PC-9 (cell line): ENCODE data around the gene OBSCN. TPM values are rescaled to one million over a fixed set of nuclear protein-coding genes. Genes with fewer than 3 reads are reported as not detected.
"Not testable (repeated sequence)": the region's sequence is repeated elsewhere in the genome, so short reads cannot be mapped to it uniquely, and the experiment has no call there.

Source experiments
- BruUV-seq: library from RNA; stranded (reverse); fragments of 400-500 nt; replicated peaks from 2 replicates; lab custom pipeline; 2021; lab: Mats Ljungman, UMichigan
- CTCF ChIA-PET: fragments of 300-600 bp; sonication (Branson Sonifier 250); formaldehyde crosslinking; loops from one replicate; lab custom pipeline; 2022; ENCODE audit warnings: antibody characterized with exemption; lab: Charles Lee
- POLR2A ChIA-PET: fragments of 300-600 bp; sonication (Branson Sonifier 250); formaldehyde crosslinking; loops from one replicate; lab custom pipeline; 2022; ENCODE audit warnings: antibody characterized with exemption; ENCODE audit not compliant: unreplicated experiment; lab: Charles Lee
- DNase-seq, 2 experiments: peaks; one replicate each; pipeline versions ENCODE4 v3.0.0 to v3.0.0-alpha.2; 2015 to 2022; ENCODE audit warnings: mixed read lengths in 1 of 2
- H2AFZ ChIP-seq: fragments of 200-600 bp; sonication (generic); 2 replicates; pipeline ENCODE4 v1.8.1; 2017; ENCODE audit warnings: antibody characterized with exemption
- H3F3A ChIP-seq: fragments of 200-600 bp; sonication (generic); 2 replicates; pipeline ENCODE4 v1.8.1; 2017; ENCODE audit warnings: antibody characterized with exemption, mild to moderate bottlenecking, low read depth; ENCODE audit not compliant: insufficient read depth
- H3K27ac ChIP-seq: fragments of 200-600 bp; sonication (generic); 2 replicates; pipeline ENCODE4 v1.6.1; 2016; ENCODE audit warnings: mixed run types
- H3K27me3 ChIP-seq: fragments of 200-600 bp; sonication (generic); 2 replicates; pipeline ENCODE4 v1.6.1; 2016; ENCODE audit warnings: low read depth, mixed run types; ENCODE audit not compliant: insufficient read depth
- H3K36me3 ChIP-seq: fragments of 200-600 bp; sonication (generic); 2 replicates; pipeline ENCODE4 v1.6.1; 2016; ENCODE audit warnings: low read depth, mixed run types
- H3K4me1 ChIP-seq: fragments of 200-600 bp; sonication (generic); replicated peaks from 2 replicates; pipeline ENCODE4 v1.6.1; 2016; ENCODE audit warnings: mixed run types; ENCODE audit not compliant: insufficient read depth
- H3K4me2 ChIP-seq: fragments of 200-600 bp; sonication (generic); 2 replicates; pipeline ENCODE4 v1.6.1; 2017; ENCODE audit warnings: mixed run types
- H3K4me3 ChIP-seq: fragments of 200-600 bp; sonication (generic); 2 replicates; pipeline ENCODE4 v1.6.1; 2016; ENCODE audit warnings: mixed run types
- H3K79me2 ChIP-seq: fragments of 200-600 bp; sonication (generic); 2 replicates; pipeline ENCODE4 v1.6.1; 2017; ENCODE audit warnings: low read depth, mixed run types
- H3K9me2 ChIP-seq: fragments of 200-600 bp; sonication (generic); 2 replicates; pipeline ENCODE4 v1.8.1; 2017; ENCODE audit warnings: mild to moderate bottlenecking; ENCODE audit not compliant: insufficient read depth
- H3K9me3 ChIP-seq: fragments of 200-600 bp; sonication (generic); 2 replicates; pipeline ENCODE4 v1.8.1; 2016; ENCODE audit warnings: low read depth; ENCODE audit not compliant: insufficient read depth
- H4K20me1 ChIP-seq: fragments of 200-600 bp; sonication (generic); 2 replicates; pipeline ENCODE4 v1.8.1; 2017; ENCODE audit not compliant: insufficient read depth
- CTCF ChIP-seq: fragments of 200-600 bp; sonication (generic); conservative IDR thresholded peaks from 2 replicates; pipeline ENCODE4 v1.6.1; 2017; ENCODE audit warnings: mixed run types, antibody characterized with exemption, mild to moderate bottlenecking, moderate library complexity
- EZH2 ChIP-seq: fragments of 200-600 bp; sonication (generic); IDR thresholded peaks from 2 replicates; pipeline ENCODE4 v1.8.0; 2017; ENCODE audit warnings: antibody characterized with exemption, low read depth
- intact Hi-C: fragments of 100-400 bp; cut with micrococcal nuclease; formaldehyde crosslinking; loops from one replicate; pipeline ENCODE4 v1.10.0; 2022; ENCODE audit not compliant: unreplicated experiment
- total RNA-seq: library from RNA; stranded (reverse); gene quantifications from 2 replicates; pipeline ENCODE4 v1.2.3, GENCODE V29; 2021

The OBSCN gene
- total RNA-seq, 1 experiment from 2014 or later, result 62.9 TPM

- POLR2A ChIA-PET, result no interaction called here
- no TSS peak for BruUV-seq
- H3K79me2 ChIP-seq, result no peaks in the 10 kb centered on the region
- H3K27me3 ChIP-seq, result no peaks in the 10 kb centered on the region
- no peak for DNase-seq
- no peaks in the 10 kb centered on the region for H3F3A ChIP-seq
- CTCF ChIA-PET, result no interaction called here
- H3K36me3 ChIP-seq, result peaks cover 41% of the 10 kb centered on the region
- H3K4me3 ChIP-seq, result no peak overlapping the region
- H3K4me1 ChIP-seq, result no peaks in the 10 kb centered on the region
- no peak overlapping the region for H3K27ac ChIP-seq
- H2AFZ ChIP-seq, result no peak overlapping the region
- peaks cover 21% of the 10 kb centered on the region; the same call in 1 of the 2 replicates for H3K9me3 ChIP-seq
- no peaks in the 10 kb centered on the region for H3K9me2 ChIP-seq
- H3K4me2 ChIP-seq, result no peak overlapping the region
- intact Hi-C loops, result no loop called here
- no peaks in the 10 kb centered on the region for H4K20me1 ChIP-seq
- TF ChIP-seq CTCF (no peak), EZH2 (no peak)
Observed at GRCh38 chr1:228246216-228246900, 38.5 kb downstream of the OBSCN start.

GRCh38 chr1:228249513-228250305 is 41.9 kb downstream of the OBSCN start:
- no peaks in the 10 kb centered on the region for H3K27me3 ChIP-seq
- no peak overlapping the region for H3K4me3 ChIP-seq
- H3F3A ChIP-seq, result no peaks in the 10 kb centered on the region
- ChIA-PET CTCF (no interaction called here), POLR2A (no interaction called here)
- no peak for DNase-seq
- H4K20me1 ChIP-seq, result no peaks in the 10 kb centered on the region
- peaks cover 16% of the 10 kb centered on the region; the same call in 1 of the 2 replicates for H3K36me3 ChIP-seq
- H3K9me3 ChIP-seq, result 0 out of 2 replicates have a peak, but pooled peaks cover 3% of the 10 kb centered on the region
- H3K79me2 ChIP-seq, result no peaks in the 10 kb centered on the region
- no peak overlapping the region for H3K27ac ChIP-seq
- no peaks in the 10 kb centered on the region for H3K9me2 ChIP-seq
- TF ChIP-seq CTCF, result no peak
- TF ChIP-seq EZH2, result no peak
- H3K4me1 ChIP-seq, result no peaks in the 10 kb centered on the region
- H2AFZ ChIP-seq, result no peak overlapping the region
- H3K4me2 ChIP-seq, result no peak overlapping the region
- BruUV-seq, result no TSS peak
- intact Hi-C loops, result no loop called here

GRCh38 chr1:228252476-228252875 is 44.6 kb downstream of the OBSCN start:
- H3K36me3 ChIP-seq, intact Hi-C loops, H2AFZ ChIP-seq, CTCF ChIA-PET, H3K27me3 ChIP-seq, H3K4me2 ChIP-seq, H3K4me3 ChIP-seq, DNase-seq, H3K4me1 ChIP-seq, H3K9me2 ChIP-seq, POLR2A ChIA-PET, H3K79me2 ChIP-seq, H3K27ac ChIP-seq, H3K9me3 ChIP-seq, H4K20me1 ChIP-seq, BruUV-seq, H3F3A ChIP-seq: not testable (repeated sequence)
